CD4-positive, alpha-beta T cell treated with Interleukin-21 for 1 hour (primary cell): ENCODE results near the gene SAA1.

Source experiments
- DNase-seq: peaks from one replicate; pipeline ENCODE4 v3.0.0-alpha.2; 2020

The SAA1 gene

GRCh38 chr11:18312012-18312411 lies 45.9 kb downstream of the SAA1 start:
- no peak for DNase-seq

GRCh38 chr11:18312663-18313420 lies 46.8 kb downstream of the SAA1 start:
- no peak for DNase-seq

- DNase-seq = no peak
These were observed 48.1 kb downstream of the SAA1 start for GRCh38 chr11:18313965-18314763.

- DNase-seq = no peak
These were observed 48.9 kb downstream of the SAA1 start for GRCh38 chr11:18314784-18315523.

- DNase-seq = no peak
These were observed 49.8 kb downstream of the SAA1 start for GRCh38 chr11:18315893-18316292.

- DNase-seq = no peak
These were observed 51.5 kb downstream of the SAA1 start for GRCh38 chr11:18317551-18317950.
